ENCODE results near the gene SLC44A1. TPM values are rescaled to one million over a fixed set of nuclear protein-coding genes. Genes with fewer than 3 reads are reported as not detected.
A peak's percentile ranks its signal among the peaks of the same experiment; 100 is the strongest.

Gene SLC44A1
- total and polyA plus RNA-seq, 2 donors from 2014 or later = 17.4 to 42.3 TPM

DNA sequence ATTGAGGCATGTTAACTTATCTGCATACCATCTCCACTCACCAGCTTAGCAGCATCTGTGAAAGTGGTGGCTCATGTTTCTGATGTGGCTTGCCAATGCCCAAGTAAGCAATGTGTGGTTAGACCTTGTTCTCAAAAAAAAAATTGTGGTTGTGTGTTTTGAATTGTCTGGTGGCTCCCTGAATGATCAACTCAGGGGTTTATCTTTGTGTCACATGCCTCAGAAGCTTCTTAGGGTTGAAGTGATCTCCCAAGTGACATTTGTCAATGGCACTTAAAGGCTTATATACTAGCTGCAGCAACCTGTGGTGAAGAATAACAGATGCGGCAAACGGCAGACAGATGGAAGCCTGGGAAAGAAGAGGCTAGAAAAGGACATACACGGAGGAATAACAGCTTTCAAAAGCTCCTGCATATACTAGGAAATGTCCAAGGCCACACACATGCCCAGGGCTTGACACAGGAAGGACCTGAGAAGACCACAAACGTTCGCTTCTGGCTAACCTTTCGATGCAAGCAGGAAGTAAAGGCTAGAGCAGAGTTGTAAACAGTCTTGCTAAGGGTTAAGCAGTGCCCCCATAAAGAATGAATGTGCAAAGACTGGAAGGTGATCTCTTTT is 161.2 kb downstream of the SLC44A1 start:
- FAIRE-seq = no peak
- intact Hi-C loops (cut with DNase I) = no loop called here

DNA sequence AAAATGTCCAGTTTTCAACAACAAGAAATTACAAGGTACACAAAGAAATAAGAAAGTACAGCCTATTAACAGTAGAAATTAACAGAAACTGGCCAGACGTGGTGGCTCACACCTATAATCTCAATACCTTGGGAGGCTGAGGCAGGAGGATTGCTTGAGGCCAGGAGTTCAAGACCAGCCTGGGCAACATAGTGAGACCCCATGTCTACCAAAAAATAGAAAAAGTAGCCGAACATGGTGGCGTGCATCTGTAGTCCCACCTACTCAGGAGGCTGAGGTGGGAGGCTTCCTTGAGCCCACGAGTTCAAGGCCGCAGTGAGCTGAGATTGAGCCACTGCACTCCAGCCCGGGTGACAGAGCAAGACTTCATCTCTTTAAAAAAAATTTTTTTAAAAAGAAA is 161.9 kb downstream of the SLC44A1 start:
- TF ChIP-seq, protein P1, sequence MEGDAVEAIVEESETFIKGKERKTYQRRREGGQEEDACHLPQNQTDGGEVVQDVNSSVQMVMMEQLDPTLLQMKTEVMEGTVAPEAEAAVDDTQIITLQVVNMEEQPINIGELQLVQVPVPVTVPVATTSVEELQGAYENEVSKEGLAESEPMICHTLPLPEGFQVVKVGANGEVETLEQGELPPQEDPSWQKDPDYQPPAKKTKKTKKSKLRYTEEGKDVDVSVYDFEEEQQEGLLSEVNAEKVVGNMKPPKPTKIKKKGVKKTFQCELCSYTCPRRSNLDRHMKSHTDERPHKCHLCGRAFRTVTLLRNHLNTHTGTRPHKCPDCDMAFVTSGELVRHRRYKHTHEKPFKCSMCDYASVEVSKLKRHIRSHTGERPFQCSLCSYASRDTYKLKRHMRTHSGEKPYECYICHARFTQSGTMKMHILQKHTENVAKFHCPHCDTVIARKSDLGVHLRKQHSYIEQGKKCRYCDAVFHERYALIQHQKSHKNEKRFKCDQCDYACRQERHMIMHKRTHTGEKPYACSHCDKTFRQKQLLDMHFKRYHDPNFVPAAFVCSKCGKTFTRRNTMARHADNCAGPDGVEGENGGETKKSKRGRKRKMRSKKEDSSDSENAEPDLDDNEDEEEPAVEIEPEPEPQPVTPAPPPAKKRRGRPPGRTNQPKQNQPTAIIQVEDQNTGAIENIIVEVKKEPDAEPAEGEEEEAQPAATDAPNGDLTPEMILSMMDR (IDR thresholded peaks at IDR 0.05; ENCODE audit: borderline replicate concordance, extremely low read depth, insufficient read depth) = no peak
- FAIRE-seq (no peak), DNase-seq (no peak)
- Histone ChIP-seq H3K27ac (ENCODE audit: low read depth in 2 of 2, low read length in 2 of 2) (no peak overlapping the region), H3K9me3 (ENCODE audit: control insufficient read depth in 2 of 3, insufficient read depth in 1 of 3, low read length in 3 of 3) (peaks cover 0 to 5% (median 2%) of the 10 kb centered on the region in 3 donors), H3K36me3 (ENCODE audit: control insufficient read depth in 2 of 3, insufficient read depth in 3 of 3, low read length in 3 of 3) (no peaks in the 10 kb centered on the region), H3K4me1 (ENCODE audit: control insufficient read depth in 2 of 3, insufficient read depth in 2 of 3, low read depth in 1 of 3, low read length in 3 of 3) (no peaks in the 10 kb centered on the region), H3K4me3 (ENCODE audit: low read length in 3 of 3) (no peak overlapping the region), H3K9ac (ENCODE audit: low read length in 3 of 3) (no peak overlapping the region), H3K27me3 (ENCODE audit: control insufficient read depth, insufficient read depth, low read length) (no peaks in the 10 kb centered on the region)
- intact Hi-C loops (cut with DNase I) = no loop called here

More for the DNA sequence above, 161.2 kb downstream of the SLC44A1 start:
- Histone ChIP-seq H3K4me3 (ENCODE audit: low read length in 3 of 3) (no peak overlapping the region), H3K9ac (ENCODE audit: low read length in 3 of 3) (no peak overlapping the region), H3K27me3 (ENCODE audit: control insufficient read depth, insufficient read depth, low read length) (no peaks in the 10 kb centered on the region), H3K9me3 (ENCODE audit: control insufficient read depth in 2 of 3, insufficient read depth in 1 of 3, low read length in 3 of 3) (peaks cover 0 to 4% (median under 1%) of the 10 kb centered on the region in 3 donors), H3K36me3 (ENCODE audit: control insufficient read depth in 2 of 3, insufficient read depth in 3 of 3, low read length in 3 of 3) (no peaks in the 10 kb centered on the region), H3K4me1 (ENCODE audit: control insufficient read depth in 2 of 3, insufficient read depth in 2 of 3, low read depth in 1 of 3, low read length in 3 of 3) (no peaks in the 10 kb centered on the region), H3K27ac (ENCODE audit: low read depth in 2 of 2, low read length in 2 of 2) (no peak overlapping the region)
- TF ChIP-seq, protein P1 (IDR thresholded peaks at IDR 0.05; ENCODE audit: borderline replicate concordance, extremely low read depth, insufficient read depth) = no peak
- no peak for DNase-seq

DNA sequence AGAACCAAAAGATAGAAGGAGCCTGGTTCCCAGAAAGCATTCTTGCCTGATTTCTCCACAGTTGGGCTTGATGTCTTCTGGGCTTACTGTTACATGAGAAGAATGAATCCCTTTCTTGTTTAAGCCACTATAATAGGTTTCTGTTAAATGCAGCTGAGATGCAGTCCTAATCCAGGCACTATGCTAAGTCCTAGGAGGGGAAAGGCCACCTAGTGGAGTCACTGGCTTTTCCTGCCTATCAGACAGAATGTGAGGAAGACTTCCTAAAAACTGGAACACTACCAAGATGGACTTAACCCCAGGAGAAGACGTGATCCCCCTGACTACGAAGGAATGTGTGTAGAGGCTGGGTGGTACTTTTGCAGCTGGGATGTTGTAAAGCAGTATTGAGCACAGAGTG is 169.1 kb downstream of the SLC44A1 start:
- H3K4me3 ChIP-seq (ENCODE audit: low read length in 3 of 3) = no peak overlapping the region
- H3K4me1 ChIP-seq (ENCODE audit: control insufficient read depth in 2 of 3, insufficient read depth in 2 of 3, low read depth in 1 of 3, low read length in 3 of 3) = peaks cover 0 to 2% (median 0%) of the 10 kb centered on the region in 3 donors
- DNase-seq (peak in 3 of 5 donors; percentile 25 to 57 (median 40)), FAIRE-seq (no peak)
- no peak overlapping the region for H3K9ac ChIP-seq (ENCODE audit: low read length in 3 of 3)
- TF ChIP-seq, protein P1 (IDR thresholded peaks at IDR 0.05; ENCODE audit: borderline replicate concordance, extremely low read depth, insufficient read depth) = no peak
- H3K9me3 ChIP-seq (ENCODE audit: control insufficient read depth in 2 of 3, insufficient read depth in 1 of 3, low read length in 3 of 3) = peaks cover 0 to 9% (median 5%) of the 10 kb centered on the region in 3 donors
- intact Hi-C loops (cut with DNase I) = loop anchor here (10.0 kb wide), 1 partner anchor 239 kb away; no protein-coding TSS in a partner anchor
- H3K27me3 ChIP-seq (ENCODE audit: control insufficient read depth, insufficient read depth, low read length) = no peaks in the 10 kb centered on the region
- no peak overlapping the region for H3K27ac ChIP-seq (ENCODE audit: low read depth in 2 of 2, low read length in 2 of 2)
- no peaks in the 10 kb centered on the region for H3K36me3 ChIP-seq (ENCODE audit: control insufficient read depth in 2 of 3, insufficient read depth in 3 of 3, low read length in 3 of 3)
